ENCODE data around the gene KRT15.
"Not testable (repeated sequence)": the region's sequence is repeated elsewhere in the genome, so short reads cannot be mapped to it uniquely, and the experiment has no call there.

- TF ChIP-seq CTCF, POLR2AphosphoS5 (IDR thresholded peaks at IDR 0.05): not testable (repeated sequence)
Measured at GRCh38 chr17:41542786-41543185, 24.1 kb upstream of the KRT15 start.
